GM19328 (cell line): ENCODE results near the gene COMTD1.

ENCODE experiments used
- ATAC-seq: cut with Tn5 transposase; IDR thresholded peaks from one replicate; pipeline ENCODE4 v1.9.1; 2021; ENCODE audit warnings: mild to moderate bottlenecking, moderate library complexity; ENCODE audit not compliant: unreplicated experiment

The COMTD1 gene

DNA sequence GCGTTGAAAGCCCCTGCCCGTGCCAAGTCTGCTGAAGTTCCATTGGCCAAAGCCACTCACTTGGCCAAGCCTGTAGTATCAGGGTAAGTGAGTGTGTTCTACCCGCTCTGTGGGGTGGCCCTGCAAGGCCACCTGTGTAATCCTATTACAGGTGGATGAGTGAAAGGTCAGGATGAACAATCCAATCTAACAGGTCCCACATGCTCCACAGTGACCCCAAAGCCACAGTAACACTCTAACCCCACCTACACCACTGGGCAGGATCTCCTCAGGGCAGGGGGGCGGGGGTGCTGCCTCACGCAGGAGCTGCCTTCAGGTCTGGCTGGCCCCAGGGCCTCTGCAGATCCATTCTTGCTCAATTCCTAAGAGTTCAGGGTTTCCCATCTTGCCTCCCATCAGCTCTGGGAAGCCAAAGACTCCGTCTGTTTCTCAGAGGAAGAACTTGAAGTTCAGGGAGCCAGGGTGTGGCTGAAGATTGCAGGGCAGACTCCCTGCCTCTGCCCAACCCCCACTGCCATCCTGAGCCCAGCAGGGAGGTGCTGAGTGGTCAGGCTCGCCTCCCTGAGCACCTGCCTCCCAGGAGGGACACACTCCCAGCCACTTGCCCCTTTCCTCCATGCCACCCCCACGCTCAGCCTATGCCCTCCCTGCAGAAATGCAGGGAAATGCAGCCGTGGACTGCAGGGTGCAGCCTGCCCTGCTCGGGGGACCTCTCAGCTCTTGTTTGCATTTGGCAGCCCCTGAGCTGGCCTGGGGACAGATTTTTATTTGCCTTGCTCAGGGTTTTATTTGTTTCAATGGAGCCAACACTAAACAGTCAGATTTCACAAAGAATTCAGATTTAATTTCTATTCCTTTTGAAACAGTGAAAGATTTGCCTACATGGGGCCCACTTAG, 9.8 kb upstream of the COMTD1 start:
- ATAC-seq = no peak

DNA sequence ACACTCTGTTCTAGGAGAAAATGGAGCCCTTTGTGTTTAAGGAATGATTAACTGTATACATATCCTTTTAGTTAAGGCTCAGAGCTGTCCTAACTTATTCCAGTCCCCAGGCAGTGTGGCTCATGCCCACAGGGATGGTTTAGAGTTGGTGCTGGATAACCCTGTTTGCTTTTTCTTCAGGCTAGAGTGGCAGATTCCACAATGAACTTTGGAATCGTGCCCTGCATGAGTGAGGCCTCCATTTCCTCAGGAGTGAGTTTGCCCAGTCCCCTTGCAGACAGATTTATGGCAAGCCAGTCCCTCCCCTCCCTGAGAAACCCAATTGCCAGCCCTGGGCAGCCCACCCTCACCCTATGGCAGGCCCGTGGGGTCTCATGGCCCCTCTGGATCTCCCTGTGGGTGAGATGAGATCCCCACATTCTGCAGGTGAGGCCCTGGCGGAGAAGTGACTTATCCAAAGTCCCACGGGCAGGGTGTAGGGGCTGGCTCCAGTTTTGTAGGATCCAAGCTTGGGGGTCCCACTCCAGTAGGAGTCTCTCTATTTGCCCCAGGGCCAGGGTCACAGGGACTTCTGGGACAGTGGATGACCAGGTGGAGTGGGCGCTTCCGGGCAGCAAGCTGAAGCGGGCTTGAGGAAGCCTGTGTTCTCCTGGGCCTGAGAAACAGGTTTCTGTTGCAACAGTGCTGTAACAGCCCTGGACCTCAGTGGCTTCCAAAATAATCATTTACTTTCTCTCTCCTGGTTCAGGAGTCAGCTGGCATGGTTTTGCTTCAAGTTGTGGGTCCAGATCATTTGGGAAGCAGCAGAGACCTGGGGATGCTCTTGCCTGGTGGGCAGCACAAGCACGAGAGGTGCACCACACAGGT, 9.0 kb upstream of the COMTD1 start:
- ATAC-seq = no peak

GRCh38 chr10:75243426-75243825, 7.7 kb upstream of the COMTD1 start:
- no peak for ATAC-seq

- no peak for ATAC-seq
These were observed 4.7 kb upstream of the COMTD1 start for GRCh38 chr10:75240329-75241076.

GRCh38 chr10:75239096-75239790, 3.5 kb upstream of the COMTD1 start:
- no peak for ATAC-seq

DNA sequence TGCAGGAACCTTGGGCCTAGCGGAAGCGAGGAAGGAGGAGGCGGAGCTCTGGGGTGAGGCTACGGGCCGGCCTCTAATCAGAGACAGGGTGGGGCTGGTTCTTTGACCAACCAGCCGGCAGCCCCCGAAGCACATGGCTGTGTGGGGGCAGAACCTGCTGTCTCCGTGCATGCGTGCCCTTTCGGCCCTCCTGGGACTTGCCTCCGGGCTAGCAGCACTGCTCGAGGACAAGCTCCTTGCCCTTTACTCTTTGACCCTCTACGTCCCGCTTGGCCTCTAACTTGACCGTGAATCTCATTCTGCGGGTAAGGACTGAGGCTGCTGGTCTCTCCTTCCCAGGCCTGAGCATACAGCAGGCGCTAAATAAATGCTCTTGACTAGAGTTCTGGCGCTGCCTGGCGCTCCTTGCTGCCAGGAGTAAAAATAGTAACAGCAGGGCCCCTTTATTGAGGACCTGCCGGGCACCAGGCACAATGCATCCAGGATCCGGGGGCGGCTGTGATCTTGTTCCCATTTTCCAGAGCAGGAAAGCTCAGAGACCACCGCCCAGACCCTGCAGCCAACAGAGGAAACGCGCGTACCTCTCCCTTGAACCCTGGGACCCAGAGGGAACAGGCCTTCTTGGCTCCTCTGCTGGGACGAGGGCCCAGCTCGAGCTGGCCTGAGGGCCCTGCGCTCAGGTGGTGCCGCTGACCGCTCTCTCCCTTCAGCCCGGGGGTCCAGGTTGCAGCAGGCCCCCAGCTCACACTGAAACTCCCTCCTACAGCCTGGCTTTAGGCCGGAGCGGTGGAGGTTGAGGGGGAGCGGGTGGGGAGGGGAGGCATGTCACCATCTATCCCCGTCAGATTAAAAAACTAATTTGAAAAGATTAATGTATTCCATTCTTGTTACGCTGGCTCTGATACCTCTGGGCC, 2.7 kb upstream of the COMTD1 start:
- ATAC-seq = no peak

DNA sequence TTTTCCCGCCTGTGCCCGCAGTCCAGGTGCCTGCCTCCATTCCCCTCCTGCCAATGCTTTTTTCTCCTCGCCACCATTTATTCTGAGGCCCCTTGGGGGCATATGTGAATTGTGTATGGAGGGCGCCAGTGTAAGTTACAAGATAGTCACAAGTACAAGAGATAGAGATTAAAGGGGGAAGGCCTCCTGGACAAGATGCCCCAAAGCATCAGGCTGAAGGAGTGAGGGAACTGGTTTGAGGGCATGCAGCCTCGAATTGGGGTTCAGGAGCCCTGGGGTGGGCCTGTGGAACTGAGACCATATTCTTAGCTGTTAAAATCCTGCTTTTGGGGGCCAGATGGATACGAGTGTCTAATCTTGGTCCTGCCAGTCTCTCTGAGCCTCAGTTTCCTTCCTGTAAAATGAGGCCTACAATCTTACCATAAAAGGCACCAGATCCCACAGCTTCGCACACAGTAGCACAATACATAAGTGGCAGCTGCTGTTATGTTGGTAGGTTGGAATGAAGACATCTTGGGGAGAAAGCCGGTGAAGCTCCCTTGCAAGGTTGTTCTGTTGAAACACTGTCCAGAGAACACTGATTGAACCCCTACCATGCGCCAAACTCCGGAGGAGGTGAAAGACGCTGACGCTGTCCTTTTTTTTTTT, 545 bp upstream of the COMTD1 start:
- ATAC-seq = no peak

DNA sequence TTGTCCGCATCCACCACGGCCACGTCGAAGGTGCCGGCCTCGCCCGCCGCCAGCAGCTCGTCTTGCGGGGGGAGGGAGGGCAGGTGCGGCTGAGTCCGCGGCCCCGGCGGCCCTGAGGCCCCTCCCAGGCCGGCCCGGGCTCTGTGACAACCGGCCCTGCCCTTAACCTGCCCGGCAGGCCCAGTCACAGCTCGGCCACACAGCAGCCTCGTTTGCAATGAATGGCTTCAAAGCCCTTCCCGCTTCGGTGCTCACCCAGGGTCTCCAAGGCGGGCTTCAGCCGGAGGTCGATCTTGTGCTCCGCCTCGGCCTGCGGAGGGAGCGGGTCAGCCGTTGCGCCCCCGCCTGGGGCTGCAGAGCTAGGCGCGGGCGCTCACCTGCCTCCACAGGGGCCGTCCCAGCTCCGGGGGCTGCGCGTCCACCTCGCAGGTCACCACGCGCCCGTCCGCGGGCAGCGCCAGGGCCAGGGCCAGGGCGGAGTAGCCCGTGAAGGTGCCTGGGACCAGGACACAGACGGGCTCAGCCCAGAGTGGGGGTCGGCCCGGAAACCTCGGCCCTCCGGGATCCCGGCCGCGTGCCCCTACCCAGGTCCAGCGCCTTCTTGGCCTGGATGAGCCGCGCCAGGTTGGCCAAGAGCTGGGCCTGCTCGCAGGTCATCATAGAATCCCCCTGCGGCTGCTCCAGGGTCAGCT, 928 bp downstream of the COMTD1 start:
- no peak for ATAC-seq

GRCh38 chr10:75234017-75234682, 1.6 kb downstream of the COMTD1 start:
- peak; percentile 47 for ATAC-seq

DNA sequence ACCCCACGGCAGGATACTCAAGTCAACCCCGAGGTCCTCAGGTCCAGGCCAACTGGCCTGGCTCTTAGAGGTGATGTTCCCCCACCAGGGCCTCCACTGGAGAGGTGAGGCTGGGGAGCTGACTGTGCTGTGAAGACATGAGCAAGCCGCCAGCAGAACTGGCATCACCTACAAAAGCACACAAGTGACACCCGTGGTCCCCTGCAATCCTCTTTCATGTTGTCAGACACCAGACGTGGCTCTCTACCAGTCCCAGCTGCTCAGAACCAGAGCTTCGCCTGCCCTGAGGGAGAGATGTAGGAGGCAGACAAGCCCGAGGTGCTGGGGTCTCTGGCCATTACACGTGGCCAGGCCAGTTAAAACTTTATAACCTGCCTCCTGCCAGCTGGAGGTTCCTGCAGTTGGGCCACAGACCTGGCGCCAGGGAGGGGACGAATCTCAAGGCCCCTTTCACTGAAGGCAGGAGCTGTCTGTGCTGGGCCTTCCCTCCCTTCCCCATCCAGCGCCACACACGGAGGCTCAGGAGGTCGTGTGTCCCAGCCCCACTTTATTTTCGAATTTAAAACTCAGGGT, 2.2 kb downstream of the COMTD1 start:
- ATAC-seq = no peak

- no peak for ATAC-seq
These were observed 3.8 kb downstream of the COMTD1 start for GRCh38 chr10:75231672-75232581.

DNA sequence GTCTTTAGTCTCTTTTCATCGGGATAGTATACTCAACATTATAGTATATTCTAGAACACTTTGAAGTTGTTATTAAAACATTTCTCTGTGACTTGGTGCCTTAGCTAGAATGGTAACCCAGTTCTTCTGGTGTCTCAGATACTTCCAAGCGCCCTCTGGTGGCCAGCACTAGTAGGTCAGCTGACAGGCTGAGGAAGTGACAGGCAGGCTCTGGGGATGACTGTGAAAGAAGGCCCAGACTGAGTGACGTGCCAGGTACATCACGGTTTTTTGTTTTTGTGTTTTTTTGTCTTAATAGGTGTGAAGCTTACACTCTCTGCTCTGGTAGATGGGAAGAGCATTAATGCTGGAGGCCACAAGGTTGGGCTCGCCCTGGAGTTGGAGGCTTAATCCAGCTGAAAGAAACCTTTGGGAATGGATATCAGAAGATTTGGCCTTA, 5.1 kb downstream of the COMTD1 start:
- ATAC-seq = peak; percentile 41

- ATAC-seq = no peak
These were observed 5.8 kb downstream of the COMTD1 start for GRCh38 chr10:75229971-75230370.

DNA sequence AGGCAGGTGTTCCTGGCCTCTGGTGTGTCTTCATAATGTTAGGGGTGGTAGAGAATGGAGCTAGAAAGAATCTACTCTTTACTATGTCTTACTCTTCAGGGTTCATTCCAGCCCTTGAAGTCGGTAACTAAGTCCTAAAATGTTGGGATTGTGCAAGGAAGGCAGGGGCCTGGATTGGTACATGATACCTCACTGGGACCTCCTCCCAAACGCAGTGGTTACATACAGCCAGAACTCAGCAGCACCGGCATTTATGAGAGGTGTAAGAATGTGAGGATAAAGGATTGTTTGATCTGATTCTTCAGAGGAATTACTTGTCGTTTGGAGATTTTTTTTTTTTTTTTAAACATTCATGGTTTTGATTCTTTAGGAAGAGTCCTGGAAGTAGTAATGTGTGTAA, 6.9 kb downstream of the COMTD1 start:
- ATAC-seq = no peak

DNA sequence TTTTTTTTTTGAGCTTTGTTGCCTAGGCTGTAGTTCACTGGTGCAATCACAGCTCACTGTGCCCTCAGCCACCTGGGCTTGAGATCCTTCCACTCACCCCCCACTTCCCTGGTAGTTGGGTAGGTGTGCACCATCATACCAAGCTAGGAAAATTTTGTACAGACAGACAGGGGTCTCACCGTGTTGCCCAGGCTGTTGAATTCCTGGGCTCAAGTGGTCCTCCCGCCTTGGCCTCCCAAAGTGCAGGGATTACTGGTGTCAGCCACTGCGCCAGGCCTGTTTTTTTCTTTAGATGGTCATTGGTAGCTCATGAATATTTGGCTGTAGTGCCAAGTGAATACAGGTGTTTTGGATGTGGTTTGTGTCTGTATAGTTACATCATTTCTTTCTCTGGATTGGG, 7.5 kb downstream of the COMTD1 start:
- ATAC-seq = no peak

DNA sequence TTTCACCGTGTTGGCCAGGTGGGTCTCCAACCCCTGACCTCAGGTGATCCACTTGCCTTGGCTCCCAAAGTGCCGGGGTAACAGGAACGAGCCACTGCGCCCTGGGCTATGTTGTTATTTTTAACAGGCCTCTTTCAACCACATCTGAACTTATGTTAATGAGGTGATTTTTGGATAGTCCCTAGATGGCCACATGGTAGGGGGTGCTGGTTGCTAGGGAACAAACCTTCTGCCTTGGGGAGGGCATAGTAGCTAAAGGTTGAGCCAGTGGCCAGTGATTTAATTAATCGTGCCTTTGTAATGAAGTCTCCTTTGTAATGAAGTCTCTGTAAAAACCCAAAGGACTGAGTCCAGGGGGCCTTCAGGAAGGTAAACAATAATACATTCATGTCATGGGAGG, 9.1 kb downstream of the COMTD1 start:
- no peak for ATAC-seq

DNA sequence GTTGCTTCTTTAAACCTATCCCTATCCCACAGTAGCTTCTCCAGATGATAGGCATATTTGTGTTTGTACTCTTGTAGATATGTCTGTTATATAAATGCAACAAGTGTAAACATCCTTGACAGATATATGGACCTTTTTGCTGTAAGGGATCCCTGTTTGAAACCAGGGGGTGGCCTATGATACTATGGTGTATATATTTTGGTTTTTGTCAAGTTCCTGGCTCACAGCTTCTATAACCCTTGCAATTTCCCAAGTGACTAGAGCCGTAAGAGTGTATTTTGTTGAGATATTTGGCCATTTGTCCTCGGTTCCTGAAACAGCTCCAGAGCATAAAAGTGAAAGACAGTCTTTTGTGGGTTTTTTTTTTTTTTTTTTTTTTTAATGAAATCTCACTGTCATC, 9.7 kb downstream of the COMTD1 start:
- no peak for ATAC-seq
